GM12878 (cell line): ENCODE data around the gene WNT9A.

Experiments
- BMI1 ChIP-seq: fragments of 450-650 bp; IDR thresholded peaks from 2 replicates; pipeline ENCODE4 v1.6.1; 2016; ENCODE audit warnings: mild to moderate bottlenecking, moderate library complexity, borderline replicate concordance
- MXI1 ChIP-seq: fragments of 150-350 bp; IDR thresholded peaks from 2 replicates; pipeline ENCODE4 v1.6.1; 2011; ENCODE audit warnings: low read depth, mild to moderate bottlenecking, inconsistent platforms, low read length, improper control_type of control experiment
- TF ChIP-seq, protein P1 (sequence below), 3 experiments: IDR thresholded peaks in 2 of 3; conservative IDR thresholded peaks in 1 of 3; 2 replicates each; pipeline ENCODE4 v1.5.1; 2011; ENCODE audit warnings: low read depth in 3 of 3, low read length in 3 of 3, mild to moderate bottlenecking in 3 of 3, control low read depth in 2 of 3, moderate library complexity in 2 of 3, inconsistent platforms in 1 of 3, mixed read lengths in 1 of 3; ENCODE audit not compliant: control insufficient read depth in 2 of 3, insufficient read depth in 1 of 3; ENCODE audit errors: extremely low read depth in 1 of 3
- TF ChIP-seq, protein P2 (sequence below): IDR thresholded peaks from 2 replicates; pipeline ENCODE4 v1.6.1; 2012; ENCODE audit warnings: mild to moderate bottlenecking, low read depth, low read length

DNA sequence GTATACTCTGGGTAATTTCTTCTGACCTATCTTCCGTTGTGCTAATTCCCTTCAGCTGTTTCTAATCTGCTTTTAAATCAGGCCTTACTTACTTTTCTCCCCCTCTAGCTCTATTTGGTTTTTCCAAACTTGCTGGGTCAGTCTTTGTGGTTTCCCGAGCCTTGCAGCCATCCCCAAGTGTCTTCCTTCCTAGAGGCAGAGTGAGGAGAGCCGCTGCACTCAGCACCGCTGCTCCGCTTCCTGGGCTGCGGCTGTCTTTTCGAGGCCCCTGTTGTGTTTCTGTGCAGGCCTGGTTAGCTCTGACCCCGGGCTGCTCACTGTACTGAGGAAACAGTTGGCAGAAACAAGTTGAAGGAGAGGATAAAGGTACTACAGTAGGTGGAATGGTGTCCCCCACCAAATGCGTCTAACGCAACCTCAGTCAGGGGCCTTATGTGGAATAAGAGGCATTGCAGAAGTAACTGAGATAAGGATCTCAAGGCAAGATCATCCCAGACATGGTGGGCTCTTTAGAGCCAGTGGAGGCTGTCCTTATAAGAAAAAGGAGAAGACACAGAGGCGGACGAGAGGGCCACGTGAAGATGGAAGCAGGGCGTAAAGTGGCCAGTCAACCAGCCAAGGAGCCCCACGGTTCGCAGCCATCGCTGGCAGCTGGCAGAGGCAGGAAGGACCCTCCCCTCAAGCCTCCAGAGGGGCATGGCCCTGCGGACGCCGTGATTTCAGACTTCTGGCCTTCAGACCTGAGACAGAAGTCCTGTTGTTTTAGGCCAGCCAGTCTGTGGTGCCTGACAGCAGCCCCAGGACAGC, 10.5 kb downstream of the WNT9A start:
- TF ChIP-seq, protein P1, sequence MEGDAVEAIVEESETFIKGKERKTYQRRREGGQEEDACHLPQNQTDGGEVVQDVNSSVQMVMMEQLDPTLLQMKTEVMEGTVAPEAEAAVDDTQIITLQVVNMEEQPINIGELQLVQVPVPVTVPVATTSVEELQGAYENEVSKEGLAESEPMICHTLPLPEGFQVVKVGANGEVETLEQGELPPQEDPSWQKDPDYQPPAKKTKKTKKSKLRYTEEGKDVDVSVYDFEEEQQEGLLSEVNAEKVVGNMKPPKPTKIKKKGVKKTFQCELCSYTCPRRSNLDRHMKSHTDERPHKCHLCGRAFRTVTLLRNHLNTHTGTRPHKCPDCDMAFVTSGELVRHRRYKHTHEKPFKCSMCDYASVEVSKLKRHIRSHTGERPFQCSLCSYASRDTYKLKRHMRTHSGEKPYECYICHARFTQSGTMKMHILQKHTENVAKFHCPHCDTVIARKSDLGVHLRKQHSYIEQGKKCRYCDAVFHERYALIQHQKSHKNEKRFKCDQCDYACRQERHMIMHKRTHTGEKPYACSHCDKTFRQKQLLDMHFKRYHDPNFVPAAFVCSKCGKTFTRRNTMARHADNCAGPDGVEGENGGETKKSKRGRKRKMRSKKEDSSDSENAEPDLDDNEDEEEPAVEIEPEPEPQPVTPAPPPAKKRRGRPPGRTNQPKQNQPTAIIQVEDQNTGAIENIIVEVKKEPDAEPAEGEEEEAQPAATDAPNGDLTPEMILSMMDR (IDR thresholded peaks at IDR 0.05 in 2 of 3, conservative IDR thresholded peaks at IDR 0.05 in 1 of 3; ENCODE audit: control insufficient read depth in 2 of 3, extremely low read depth in 1 of 3, insufficient read depth in 1 of 3, low read depth in 3 of 3, low read length in 3 of 3) = no peak
- TF ChIP-seq BMI1 = no peak
- TF ChIP-seq, protein P2, sequence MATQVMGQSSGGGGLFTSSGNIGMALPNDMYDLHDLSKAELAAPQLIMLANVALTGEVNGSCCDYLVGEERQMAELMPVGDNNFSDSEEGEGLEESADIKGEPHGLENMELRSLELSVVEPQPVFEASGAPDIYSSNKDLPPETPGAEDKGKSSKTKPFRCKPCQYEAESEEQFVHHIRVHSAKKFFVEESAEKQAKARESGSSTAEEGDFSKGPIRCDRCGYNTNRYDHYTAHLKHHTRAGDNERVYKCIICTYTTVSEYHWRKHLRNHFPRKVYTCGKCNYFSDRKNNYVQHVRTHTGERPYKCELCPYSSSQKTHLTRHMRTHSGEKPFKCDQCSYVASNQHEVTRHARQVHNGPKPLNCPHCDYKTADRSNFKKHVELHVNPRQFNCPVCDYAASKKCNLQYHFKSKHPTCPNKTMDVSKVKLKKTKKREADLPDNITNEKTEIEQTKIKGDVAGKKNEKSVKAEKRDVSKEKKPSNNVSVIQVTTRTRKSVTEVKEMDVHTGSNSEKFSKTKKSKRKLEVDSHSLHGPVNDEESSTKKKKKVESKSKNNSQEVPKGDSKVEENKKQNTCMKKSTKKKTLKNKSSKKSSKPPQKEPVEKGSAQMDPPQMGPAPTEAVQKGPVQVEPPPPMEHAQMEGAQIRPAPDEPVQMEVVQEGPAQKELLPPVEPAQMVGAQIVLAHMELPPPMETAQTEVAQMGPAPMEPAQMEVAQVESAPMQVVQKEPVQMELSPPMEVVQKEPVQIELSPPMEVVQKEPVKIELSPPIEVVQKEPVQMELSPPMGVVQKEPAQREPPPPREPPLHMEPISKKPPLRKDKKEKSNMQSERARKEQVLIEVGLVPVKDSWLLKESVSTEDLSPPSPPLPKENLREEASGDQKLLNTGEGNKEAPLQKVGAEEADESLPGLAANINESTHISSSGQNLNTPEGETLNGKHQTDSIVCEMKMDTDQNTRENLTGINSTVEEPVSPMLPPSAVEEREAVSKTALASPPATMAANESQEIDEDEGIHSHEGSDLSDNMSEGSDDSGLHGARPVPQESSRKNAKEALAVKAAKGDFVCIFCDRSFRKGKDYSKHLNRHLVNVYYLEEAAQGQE = no peak
- no peak for TF ChIP-seq MXI1
